Tibial nerve (tissue), 4 donors: ENCODE measurements around the gene RAP1GAP. TPM values are rescaled to one million over a fixed set of nuclear protein-coding genes. Genes with fewer than 3 reads are reported as not detected.

Experiments used
- DNase-seq, 2 donors: peaks; one replicate each; pipeline ENCODE4 v3.0.0-alpha.2; 2019; ENCODE audit warnings: low spot score in 2 of 2
- H3K27ac ChIP-seq, 4 donors: fragments of 200-600 bp; sonication (generic) in 3 of 4; one replicate each; pipeline ENCODE4 v1.5.1; 2017 to 2019; ENCODE audit warnings: mild to moderate bottlenecking in 1 of 4
- H3K27me3 ChIP-seq, 2 donors: fragments of 200-600 bp; sonication (generic) in 1 of 2; one replicate each; pipeline versions ENCODE4 v1.5.1 to v1.6.0; 2017 to 2019
- H3K36me3 ChIP-seq, 3 donors: fragments of 200-600 bp; sonication (generic); one replicate each; pipeline ENCODE4 v1.5.1; 2018 to 2019
- H3K4me1 ChIP-seq, 4 donors: fragments of 200-600 bp; sonication (generic) in 3 of 4; one replicate each; pipeline ENCODE4 v1.5.1; 2017 to 2019
- H3K4me3 ChIP-seq, 4 donors: fragments of 200-600 bp; sonication (generic) in 3 of 4; one replicate each; pipeline ENCODE4 v1.5.1; 2017 to 2019; ENCODE audit warnings: mild to moderate bottlenecking in 1 of 4, moderate library complexity in 1 of 4
- H3K9me3 ChIP-seq, 4 donors: fragments of 200-600 bp; sonication (generic) in 3 of 4; one replicate each; pipeline ENCODE4 v1.5.1; 2017 to 2019
- EP300 ChIP-seq, 2 donors: sonication (generic); formaldehyde crosslinking; IDR thresholded peaks; one replicate each; pipeline ENCODE4 v1.6.1; 2017; ENCODE audit warnings: antibody characterized with exemption in 2 of 2, mild to moderate bottlenecking in 1 of 2
- POLR2A ChIP-seq, 2 donors: fragments of 450-650 bp; IDR thresholded peaks; one replicate each; pipeline ENCODE4 v1.6.1; 2017; ENCODE audit warnings: antibody characterized with exemption in 2 of 2, mild to moderate bottlenecking in 2 of 2, moderate library complexity in 2 of 2
- WGBS, 2 donors: methylation state at CpG; one replicate each; pipeline ENCODE4 v1.1.5; 2018; 5-methylcytosine and 5-hydroxymethylcytosine counted together
- total RNA-seq, 4 donors: library from RNA; depleted of rRNA; stranded (reverse); fragments of >200 nt; gene quantifications; one replicate each; pipeline ENCODE4 v1.1.0, GENCODE V29; 2016
- TF ChIP-seq, protein P1 (sequence below), 5 experiments: fragments of 200-600 bp in 3 of 5; fragments of 450-650 bp in 2 of 5; sonication (generic) in 3 of 5; IDR thresholded peaks; one replicate each; pipeline ENCODE4 v1.5.1; 2016 to 2019; ENCODE audit warnings: antibody characterized with exemption in 5 of 5, mild to moderate bottlenecking in 3 of 5, moderate library complexity in 2 of 5

The RAP1GAP gene
- total RNA-seq, 4 donors from 2014 or later, result 2.4 to 5.1 (median 4.6) TPM

DNA sequence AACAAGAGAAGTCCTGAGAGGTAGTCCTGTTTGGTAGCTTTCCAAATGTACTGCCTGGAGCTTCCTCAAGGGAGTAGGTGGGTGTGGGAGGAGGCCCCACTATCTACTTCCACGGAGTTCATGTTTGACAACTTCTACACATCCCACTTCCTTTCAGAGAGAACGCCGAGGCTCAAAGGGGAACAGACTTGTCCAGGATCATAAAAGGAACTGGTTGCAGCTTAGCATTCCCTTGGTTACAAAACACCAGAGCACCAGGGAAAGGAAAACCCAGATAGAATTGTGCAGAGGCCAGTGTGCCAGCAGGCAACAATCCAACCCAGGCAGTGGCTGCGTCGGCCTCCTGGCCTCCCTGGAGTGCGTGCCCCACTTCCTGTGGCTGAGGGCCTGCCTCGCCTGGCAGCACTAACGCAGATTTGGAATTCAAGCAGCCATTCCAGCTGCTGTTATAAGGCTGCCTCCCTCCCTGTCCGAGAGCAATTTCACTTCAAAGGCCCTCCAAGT is 4.2 kb upstream of the RAP1GAP start:
- Histone ChIP-seq H3K27ac (peak overlapping the region in 1 of 4 donors; percentile 64), H3K9me3 (no peaks in the 10 kb centered on the region), H3K4me3 (no peak overlapping the region), H3K4me1 (peaks cover 0 to 53% (median 27%) of the 10 kb centered on the region in 4 donors), H3K36me3 (peaks cover 0 to 14% (median 0%) of the 10 kb centered on the region in 3 donors), H3K27me3 (peaks cover 0 to 22% of the 10 kb centered on the region in 2 donors)
- TF ChIP-seq, protein P1, sequence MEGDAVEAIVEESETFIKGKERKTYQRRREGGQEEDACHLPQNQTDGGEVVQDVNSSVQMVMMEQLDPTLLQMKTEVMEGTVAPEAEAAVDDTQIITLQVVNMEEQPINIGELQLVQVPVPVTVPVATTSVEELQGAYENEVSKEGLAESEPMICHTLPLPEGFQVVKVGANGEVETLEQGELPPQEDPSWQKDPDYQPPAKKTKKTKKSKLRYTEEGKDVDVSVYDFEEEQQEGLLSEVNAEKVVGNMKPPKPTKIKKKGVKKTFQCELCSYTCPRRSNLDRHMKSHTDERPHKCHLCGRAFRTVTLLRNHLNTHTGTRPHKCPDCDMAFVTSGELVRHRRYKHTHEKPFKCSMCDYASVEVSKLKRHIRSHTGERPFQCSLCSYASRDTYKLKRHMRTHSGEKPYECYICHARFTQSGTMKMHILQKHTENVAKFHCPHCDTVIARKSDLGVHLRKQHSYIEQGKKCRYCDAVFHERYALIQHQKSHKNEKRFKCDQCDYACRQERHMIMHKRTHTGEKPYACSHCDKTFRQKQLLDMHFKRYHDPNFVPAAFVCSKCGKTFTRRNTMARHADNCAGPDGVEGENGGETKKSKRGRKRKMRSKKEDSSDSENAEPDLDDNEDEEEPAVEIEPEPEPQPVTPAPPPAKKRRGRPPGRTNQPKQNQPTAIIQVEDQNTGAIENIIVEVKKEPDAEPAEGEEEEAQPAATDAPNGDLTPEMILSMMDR (IDR thresholded peaks at IDR 0.05), result no peak
- TF ChIP-seq EP300 (IDR thresholded peaks at IDR 0.05), result peak in 1 of 2 donors; percentile 52
- no peak for TF ChIP-seq POLR2A (IDR thresholded peaks at IDR 0.05)
- DNase-seq, result peak in 1 of 2 donors; percentile 36
- WGBS, 2 donors, result 2 to 6% methylated on average over 9 of the region's 9 CpGs

DNA sequence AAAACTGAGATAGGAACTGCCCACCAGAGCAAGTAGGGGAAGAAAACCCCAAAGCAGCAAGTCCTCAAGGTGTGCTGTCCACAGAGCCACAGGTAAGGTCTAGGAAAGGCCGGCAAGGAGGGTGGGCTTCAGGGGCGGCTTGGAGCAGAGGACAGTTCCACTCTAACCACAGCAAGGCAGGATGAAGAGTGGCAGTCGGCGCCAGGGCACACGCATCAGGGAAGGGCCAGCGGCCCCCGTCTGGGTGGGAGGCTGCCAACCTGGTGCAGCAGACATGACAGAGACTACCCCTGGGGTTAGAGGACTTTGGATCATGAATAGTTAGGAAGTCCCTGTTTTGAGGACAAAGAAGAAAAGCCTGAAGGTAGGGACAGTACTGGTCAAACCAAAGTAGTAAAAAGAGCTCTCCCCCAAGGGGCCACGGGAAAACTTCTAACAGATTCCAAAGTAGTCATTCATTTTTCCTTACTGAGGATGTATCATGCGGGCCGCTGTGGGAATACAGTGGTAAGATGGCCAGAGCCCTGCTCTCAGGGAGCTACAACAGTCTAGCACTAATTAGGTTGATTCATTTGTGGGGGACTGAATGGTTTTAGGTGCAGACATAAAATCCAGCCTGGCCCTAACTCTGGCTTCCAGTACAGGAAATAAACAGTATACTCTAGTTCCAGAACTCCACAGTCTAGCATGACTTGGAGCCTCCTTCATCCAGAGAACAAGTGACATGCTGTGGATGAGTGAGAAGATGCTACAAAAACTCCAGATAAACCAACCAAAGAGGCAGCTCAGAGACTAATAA is 3.5 kb upstream of the RAP1GAP start:
- WGBS, 2 donors, result 84 to 87% methylated on average over 10 of the region's 10 CpGs
- H3K27me3 ChIP-seq, result peaks cover 0 to 29% of the 10 kb centered on the region in 2 donors
- H3K36me3 ChIP-seq, result peaks cover 0 to 7% (median 0%) of the 10 kb centered on the region in 3 donors
- no peak overlapping the region for H3K4me3 ChIP-seq
- peaks cover 0 to 55% (median 28%) of the 10 kb centered on the region in 4 donors for H3K4me1 ChIP-seq
- no peak for DNase-seq
- peak overlapping the region in 1 of 4 donors; percentile 64 for H3K27ac ChIP-seq
- H3K9me3 ChIP-seq, result no peaks in the 10 kb centered on the region
- no peak for TF ChIP-seq POLR2A (IDR thresholded peaks at IDR 0.05)
- no peak for TF ChIP-seq EP300 (IDR thresholded peaks at IDR 0.05)
- TF ChIP-seq, protein P1 (IDR thresholded peaks at IDR 0.05), result no peak

- H3K9me3 ChIP-seq, result no peaks in the 10 kb centered on the region
- DNase-seq, result no peak
- peaks cover 0 to 36% of the 10 kb centered on the region in 2 donors for H3K27me3 ChIP-seq
- H3K4me1 ChIP-seq, result peaks cover 0 to 55% (median 28%) of the 10 kb centered on the region in 4 donors
- no peaks in the 10 kb centered on the region for H3K36me3 ChIP-seq
- H3K27ac ChIP-seq, result no peak overlapping the region
- TF ChIP-seq POLR2A (IDR thresholded peaks at IDR 0.05), result no peak
- TF ChIP-seq EP300 (IDR thresholded peaks at IDR 0.05), result no peak
- TF ChIP-seq, protein P1 (IDR thresholded peaks at IDR 0.05), result no peak
- WGBS, 2 donors, result 36 to 59% methylated on average over 6 of the region's 6 CpGs
- H3K4me3 ChIP-seq, result no peak overlapping the region
These were observed 2.8 kb upstream of the RAP1GAP start for GRCh38 chr1:21671915-21672314.

DNA sequence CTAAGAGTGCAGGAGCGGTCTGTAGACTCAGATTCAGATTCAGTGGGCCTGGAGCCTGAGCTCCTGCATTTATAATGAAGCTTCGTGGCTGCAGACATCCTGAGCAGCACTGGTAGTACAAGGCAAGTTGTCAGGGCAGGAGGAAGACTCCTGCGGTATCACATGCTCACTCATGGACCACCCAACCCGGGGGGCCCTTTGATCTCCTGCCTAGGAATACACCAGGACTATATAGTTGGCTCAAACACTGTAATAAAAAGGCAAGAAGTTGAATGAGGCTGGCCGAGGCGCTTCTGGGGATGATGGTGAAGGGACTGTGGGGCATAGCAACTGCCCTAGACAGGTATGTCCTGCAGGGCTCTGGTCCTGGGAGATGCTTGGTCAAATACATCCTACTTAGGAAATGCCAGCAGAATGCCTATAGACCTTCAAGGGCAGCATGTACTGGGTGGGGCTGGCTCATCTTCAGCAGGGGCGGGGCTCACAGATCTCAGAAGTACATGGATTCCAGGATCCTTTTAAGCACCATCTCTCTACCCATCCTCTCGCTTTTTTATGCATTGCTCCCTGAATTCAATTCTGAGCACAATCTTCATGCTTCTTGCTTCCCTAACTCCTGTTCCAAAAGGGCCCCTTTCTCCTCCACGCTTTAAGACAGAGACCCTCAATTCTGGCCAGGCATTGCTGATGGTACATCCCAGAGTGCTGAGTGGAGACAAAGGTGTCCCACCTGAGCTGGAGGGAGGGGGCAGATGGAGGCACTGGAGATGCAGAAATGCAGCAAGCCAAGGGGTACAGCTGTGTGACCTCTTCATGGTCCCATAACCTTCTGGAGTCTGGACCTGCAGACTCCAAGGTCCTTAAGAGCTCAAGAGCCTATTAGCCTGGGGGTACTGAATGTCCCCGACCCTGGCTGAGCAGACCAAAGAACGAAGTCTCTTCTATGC is 2.1 kb upstream of the RAP1GAP start:
- WGBS, 2 donors, result 61% methylated on average over 11 of the region's 11 CpGs
- DNase-seq, result no peak
- Histone ChIP-seq H3K9me3 (no peaks in the 10 kb centered on the region), H3K36me3 (no peaks in the 10 kb centered on the region), H3K4me3 (no peak overlapping the region), H3K27me3 (peaks cover 0 to 43% of the 10 kb centered on the region in 2 donors), H3K27ac (no peak overlapping the region), H3K4me1 (peaks cover 0 to 55% (median 28%) of the 10 kb centered on the region in 4 donors)
- TF ChIP-seq, protein P1 (IDR thresholded peaks at IDR 0.05), result no peak
- TF ChIP-seq POLR2A (IDR thresholded peaks at IDR 0.05) (no peak), EP300 (IDR thresholded peaks at IDR 0.05) (no peak)
